GM19324 (cell line): ENCODE results near the gene FAM131C.

Experiments used
- ATAC-seq: cut with Tn5 transposase; IDR thresholded peaks from one replicate; pipeline ENCODE4 v1.9.1; 2021; ENCODE audit warnings: mild to moderate bottlenecking, moderate library complexity; ENCODE audit not compliant: unreplicated experiment, low FRiP score

FAM131C gene, protein sequence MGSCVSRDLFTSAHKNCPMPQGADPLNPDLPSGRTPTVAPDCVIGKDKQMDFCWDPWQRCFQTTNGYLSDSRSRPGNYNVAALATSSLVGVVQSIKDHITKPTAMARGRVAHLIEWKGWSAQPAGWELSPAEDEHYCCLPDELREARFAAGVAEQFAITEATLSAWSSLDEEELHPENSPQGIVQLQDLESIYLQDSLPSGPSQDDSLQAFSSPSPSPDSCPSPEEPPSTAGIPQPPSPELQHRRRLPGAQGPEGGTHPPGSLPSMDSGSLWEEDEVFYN

DNA sequence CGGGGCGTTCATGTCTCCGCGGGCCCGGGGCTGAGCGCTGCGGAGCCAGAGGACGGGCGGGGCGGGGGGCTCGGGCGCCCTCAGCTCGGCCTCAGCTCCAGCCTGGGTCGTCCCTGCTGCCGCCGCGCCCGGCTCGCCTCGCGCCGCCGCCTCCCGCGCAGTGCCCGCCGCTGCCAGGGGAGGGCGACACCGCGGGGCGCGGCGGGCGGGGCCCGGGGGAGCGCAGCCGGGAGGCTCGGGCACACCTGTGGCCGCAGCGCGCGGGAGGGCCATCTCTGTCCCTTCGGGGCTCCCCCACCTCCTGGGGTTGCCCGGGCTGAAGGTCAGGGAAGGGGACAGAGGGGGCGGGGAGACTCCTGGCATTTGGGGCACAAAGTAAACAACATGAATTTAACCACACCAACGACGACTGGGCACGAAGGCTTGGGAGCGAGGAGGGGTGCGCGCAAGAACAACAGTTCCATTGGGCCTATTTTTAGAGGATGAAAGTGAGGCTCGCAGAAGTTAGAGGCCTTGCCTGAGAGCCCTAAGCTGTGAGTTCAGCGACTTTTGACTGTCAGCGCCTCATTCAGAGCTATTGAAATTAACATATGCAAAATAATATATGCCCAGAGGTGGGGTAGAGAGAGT, at the start of gene FAM131C:
Gene FAM131C (minus strand): TSS at position 162 of the 630 bp plus-strand sequence. CDS start 209 bp downstream, outside the sequence.
- ATAC-seq: no peak

DNA sequence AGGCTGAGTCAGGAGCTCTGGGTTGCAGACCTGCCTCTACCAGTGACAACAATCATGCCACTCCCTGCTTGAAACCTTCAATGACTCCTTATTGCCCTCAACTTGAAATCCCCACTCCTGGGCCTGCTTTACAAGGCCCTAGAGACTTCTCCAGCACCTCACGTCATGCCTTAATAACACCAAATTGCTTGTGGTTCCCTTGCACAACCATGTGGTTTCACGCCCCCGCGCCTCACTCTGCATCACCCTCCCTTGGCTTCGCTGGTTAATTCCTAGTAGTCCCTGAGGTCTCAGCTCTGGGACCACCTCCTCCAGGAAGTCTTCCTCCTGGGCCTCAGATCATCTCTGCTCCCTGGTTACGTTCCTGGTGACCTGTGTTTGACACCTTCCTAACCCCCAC, 49.5 kb upstream of the FAM131C start:
- ATAC-seq: no peak

DNA sequence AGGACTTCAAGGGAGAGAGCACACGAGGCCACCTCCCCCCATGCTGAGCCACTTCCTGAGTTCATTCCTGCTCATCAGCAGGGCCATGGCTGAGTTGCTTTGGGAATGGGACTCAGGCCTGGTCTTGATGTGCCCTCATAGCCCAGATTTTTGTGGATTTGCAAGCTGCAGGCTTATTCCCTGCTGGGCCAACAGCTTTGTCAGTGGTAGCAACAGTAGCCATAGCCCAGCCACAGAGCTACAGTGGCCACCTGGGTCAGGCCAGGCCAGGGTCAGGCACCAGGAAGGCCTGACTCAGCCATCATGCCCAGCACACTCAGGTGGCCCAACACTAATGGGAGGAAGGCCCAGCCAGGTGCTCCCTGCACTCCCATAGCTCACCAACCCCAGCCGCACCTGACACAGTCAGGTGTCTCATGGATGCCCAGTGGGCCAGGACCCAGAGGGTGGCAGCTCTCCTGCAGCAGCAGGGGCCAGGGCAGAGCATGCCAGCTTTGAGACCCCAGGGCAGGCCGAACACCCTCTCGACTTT, 49.0 kb upstream of the FAM131C start:
- ATAC-seq: no peak

DNA sequence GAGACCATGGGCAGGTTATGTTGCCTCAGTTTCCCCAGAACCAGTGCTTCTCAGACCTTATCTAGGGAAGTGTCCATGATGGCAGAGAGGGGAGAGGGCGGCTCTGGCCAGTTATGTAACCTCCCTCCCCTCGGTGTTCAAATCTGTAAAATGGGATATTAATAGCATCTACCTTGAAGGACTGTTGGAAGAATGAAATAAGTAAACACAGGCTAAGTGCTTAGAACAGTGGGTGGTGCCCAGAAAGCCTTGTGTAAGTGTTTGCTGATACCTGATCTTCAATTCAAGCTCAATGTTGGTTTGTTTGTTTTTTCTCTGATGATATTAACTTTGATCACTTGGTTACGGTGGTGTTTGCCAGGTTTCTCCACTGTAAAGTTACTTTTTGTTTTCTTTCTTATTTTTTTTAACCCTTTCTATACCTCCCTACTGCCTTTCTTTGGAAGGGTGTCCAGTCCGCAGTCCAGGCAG, 47.5 kb upstream of the FAM131C start:
- no peak for ATAC-seq

DNA sequence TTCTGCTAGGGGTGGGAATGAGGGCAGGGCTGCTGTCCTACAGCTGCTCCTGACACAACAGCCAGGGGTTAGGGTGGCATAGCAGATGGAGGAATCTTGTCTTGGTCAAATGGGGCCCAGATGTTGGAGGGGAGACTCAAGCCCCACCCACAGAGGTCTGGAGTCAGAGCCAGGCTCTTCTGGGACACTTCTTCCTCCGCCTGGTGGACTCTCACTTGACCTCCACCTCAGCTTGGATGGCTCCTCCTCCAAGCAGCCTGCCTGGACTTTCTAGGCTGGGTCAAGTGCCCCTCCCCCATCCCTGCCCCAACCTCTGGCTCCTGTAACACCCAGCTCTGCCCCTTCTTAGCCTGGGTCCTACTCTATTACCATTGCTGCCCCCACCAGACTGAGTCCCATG, 47.0 kb upstream of the FAM131C start:
- ATAC-seq: no peak

DNA sequence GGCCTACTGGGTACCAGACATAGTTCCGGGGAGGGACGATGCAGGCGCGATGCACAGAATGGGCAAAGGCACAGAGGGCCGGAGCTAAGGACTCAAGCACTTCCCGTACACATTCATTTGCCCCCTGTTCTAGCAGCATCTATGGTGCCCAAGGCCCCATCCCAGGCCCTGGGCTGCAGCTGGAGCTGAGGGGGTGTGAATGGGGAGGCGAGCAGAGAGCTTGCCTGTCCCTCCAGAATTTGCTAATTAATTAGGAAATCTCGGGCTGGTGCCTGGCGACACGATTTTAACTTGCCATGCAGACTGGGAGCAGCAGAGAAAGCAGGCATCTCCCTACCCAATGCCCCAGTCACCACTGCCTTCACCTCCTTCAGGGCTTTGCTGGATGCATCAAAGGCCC, 46.5 kb upstream of the FAM131C start:
- no peak for ATAC-seq

DNA sequence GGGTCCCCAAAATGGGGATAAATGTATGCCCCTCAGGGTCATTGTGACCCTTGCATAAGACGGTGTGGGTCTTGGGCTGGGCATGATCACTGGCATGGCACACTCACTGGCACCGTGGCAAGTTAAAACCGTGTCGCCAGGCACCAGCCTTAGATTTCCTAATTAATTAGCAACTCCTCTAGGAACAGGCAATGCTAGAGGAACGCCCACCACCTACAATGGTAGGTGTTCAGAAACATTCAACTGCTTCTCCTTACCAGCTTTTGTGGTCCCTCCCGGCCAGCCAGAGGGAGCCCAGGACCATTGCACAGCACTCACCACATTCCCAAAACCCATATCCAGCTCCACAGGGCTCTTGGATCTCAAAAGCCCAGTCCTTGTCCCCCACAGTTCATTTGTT, 46.1 kb upstream of the FAM131C start:
- ATAC-seq: no peak

DNA sequence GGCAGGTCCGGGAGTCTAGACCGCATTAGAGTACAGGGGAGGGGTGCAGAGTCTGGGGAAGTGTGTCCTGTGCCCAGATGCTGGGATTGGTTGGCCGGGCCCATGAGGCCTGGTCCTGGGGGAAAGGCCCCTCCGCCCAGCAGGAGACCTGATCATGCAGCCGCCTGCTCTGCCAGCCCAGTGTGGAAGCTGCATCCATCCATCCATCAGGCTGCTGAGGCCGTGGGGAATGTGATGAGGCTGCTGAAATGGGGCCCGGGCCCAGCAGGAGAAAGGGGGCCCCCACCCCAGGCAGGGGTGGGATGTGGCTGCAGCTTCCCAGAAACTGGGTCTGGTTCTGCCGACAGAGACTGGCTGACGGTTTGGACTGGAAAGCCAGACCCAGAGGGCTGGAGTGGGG, 45.3 kb upstream of the FAM131C start:
- ATAC-seq: no peak

DNA sequence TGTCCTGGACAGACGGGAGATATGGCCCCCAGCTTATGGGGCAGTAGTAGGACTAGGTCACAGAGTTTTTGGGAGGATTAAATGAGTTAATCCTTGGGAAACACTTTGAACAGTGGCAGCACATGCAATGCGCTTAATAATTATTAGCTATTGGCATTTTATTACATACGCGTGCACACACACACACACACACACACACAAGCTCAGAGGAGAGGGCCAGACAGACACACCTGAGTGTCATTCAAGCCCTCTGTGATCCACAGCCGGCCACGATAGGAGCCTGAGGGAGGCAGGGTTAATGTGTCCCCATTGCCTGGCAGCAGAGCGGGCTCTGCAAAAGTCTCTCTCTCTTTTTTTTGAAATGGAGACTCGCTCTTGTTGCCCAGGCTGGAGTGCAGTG, 44.5 kb upstream of the FAM131C start:
- ATAC-seq: no peak

DNA sequence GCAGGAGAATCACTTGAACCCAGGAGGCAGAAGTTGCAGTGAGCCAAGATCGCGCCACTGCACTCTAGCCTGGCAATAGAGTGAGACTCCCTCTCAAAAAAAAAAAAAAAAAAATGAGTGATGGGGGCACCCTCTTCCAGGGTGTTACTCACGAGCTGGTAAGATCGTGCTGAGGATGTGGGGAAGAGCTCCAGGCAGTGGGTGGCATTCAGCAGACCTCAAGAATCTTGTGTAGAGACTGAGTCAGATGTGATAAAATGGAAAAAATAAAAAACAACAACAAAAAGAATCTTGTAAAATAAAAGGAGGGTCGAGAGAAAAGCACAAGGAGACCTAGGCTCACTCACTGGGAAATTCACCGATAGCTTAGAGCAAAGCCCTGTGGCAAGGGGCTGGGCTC, 43.9 kb upstream of the FAM131C start:
- no peak for ATAC-seq

DNA sequence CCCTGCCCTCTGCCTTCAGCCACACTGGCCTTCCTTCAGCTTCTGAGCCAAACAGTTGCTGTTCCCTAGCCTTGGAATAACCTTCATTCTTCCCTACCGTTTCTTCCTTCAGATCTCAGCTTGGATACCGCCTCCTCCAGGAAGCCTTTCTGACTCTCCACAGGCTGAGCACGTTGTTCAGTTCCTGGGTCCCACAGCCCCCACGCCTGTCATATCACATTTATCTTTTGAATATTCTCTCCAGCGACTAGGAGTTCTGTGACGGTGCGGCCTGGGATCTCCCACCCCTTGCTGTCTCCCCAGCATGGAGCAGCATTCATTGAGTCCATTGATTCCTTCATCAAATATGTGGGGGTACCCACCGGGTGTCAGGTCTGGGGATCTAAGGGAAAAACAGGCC, 43.2 kb upstream of the FAM131C start:
- no peak for ATAC-seq

DNA sequence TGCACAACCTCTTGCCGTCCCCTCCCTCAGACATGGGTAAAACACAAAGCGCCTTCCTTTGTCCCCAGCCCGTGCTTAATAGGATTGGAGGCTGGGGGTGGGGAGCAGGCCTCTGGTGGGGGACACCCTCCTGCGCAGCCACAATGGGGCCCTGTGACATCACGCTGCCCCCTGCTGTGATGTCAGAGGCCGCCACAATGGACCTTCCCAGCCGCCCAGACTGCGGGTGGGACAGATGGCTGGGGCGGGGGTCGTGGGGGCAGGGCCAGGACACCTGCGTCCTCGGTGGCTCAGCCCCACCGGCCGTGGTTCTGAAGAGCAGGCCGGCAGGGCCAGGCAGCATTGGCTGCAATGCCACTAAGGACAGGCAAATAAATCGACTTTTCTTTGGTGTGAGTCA, 42.6 kb upstream of the FAM131C start:
- no peak for ATAC-seq

DNA sequence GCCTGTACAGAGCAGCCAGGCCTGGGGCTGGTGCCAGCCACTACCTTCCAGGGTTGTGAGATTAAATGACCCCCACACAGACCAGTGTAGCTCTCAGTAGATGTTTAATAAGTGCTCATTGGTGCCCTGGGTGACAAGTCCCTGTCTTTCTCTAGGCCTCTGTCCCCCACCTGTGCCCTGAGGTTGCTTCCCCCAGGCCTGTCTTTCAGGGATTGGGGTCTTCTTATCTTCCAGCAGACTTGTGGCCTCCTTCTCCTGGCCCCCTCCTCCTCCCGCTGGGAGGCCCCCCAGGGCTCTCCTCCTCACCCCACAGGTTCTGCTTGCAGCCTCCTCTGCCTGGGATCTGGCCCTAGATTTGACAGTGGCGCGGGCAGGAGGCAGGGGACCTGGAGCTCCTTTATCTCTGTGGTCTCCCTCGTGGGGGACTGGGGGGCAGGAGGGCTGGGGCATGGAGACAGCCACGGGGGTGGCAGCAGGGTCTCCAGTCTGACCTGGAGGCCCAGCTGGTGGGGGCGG, 42.1 kb upstream of the FAM131C start:
- no peak for ATAC-seq

DNA sequence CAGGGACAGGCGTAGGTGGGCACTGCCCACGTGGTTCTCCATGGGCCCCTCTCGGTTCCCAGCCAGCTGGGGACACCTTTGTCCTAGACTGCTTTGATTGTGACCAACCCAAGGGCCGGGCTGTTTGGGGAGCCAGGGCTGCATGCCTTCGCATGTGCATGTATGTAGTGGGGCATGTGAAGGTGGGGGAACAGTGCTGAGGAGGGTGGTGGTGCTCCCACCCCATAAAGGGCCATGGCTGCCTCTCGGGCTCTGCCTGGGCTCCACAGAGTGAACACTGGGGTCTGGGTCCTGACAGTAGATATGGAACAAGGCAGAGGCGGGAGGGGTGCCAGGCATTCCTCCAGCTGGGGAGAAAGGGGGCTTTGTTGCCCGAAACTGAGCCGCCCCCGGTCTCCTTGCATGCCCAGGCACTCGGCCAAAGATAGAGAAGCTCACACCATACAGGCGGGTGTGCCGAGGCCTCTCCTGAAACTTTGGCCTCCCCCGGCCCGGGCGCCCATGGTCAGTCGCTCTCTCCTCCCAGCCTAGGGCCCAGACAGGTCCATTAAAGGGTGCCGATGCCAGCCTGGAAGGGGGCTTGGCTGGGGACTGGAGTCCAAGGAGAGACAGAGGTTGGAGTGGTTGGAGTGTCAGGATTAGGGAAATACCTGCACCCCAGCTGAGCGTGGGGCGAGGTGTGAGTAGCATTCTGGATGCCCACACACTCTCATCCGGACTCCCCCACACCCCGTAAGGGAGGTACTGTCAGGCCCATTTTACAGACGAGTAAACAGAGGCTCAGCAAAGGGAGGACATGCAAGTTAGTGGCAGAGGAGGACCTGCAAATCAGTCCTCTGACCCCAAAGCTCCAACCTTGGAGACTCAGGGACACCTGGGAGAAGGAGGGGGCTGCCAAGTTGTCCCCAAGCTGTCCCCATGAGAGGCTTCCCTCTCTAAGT, 41.3 kb upstream of the FAM131C start:
- ATAC-seq: no peak

DNA sequence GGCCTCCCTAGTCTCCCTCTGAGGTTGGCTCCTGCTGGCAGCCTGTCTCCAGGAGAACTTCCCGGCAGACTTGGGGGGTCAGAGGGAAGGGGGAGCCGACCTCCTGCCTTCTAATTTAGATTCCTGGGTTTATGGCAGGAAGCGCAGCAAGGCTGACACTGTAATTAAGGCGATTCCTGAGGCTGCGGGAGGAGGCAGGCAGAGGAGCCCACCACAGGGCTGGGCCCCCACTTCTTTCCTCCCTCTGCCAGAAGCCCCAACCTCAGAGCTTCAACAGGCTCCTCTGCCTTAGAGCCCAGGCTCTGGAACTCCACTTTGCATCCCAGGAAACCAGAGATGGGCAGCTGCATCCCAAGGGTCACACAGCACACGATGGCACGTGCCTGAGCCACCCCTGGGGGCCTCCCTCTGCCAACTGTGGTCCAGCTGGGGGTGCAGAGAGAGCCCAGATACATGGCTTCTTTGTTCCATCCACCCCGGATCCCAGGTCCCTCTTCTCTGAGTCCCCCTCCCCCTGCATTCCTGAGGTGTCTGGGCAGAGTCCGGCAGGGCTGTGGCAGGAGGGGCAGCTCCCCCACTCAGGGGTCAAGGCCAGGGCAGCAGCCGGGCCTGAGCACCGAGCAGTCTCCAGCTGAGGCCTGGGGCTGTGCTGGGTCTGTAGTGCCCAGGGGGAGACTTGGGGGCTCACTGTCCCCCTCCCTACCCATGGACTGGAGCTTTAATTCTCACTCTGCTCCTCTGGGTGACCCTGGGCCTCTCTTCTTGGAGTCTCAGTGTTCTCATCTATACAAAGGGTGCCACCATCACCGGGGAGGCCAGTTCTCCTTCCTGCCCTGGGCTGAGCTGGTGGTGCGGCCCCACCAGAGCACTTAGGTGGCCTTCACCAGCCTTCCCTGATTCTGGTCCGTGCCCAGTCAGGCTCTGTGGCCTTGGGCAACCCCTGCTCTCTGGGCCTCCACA, 39.4 kb upstream of the FAM131C start:
- ATAC-seq: no peak

DNA sequence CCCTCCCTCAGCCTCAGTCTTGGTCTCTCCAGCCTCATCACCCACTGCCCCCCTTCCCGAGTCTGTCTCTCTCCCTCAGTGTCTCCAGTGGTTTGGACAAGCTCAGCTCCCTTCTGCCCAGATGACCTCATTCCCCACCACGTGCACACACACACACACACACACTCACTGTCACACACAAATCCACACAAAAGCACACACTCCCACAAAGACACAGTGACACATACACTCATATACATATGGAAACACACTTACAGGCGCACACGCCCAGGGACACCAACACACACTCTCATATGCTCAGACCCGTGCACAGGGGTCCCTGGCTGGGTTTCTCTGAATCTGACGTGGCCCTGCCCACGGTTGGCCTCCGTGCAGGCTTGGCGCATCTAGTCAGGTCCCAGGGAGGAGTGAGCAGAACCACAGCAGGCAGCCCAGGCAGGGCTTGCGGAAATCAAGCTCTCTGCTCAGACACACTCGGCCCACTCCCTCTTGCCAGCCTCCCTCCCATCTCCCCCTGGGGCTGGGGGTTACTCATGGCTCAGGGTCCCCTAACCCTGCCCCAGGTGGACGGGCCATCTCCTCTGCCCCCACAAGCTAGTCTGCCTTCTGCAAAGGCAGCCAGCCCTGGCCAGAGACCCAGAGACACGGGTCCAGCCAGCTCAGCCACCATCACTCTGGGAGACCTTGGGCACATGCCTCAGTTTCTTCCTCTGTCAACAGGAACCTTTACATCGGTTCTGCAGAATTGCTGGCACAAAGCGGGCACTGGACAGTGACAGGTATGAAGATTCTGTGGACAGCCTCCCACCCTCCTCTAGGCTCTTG, 38.5 kb upstream of the FAM131C start:
- ATAC-seq: no peak

DNA sequence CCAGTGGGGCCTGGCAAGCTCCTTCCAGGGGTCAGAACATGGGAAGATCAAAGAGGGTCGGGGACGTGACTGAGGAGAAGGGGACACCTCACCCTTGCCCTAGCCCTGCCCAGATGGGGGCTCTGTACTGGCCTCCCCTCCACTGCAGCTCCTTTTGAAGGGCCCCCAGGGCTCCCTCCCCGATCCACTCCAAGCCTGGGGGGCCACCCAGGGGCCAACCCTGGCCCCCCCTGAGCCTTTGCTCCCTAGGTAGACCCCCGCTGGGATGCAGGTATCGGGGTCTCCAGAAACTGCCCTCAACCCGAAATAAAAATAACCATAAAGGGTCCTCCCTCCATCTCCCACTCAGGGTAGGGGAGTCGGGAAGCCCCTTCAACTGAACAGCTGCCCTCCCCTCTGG, 37.4 kb upstream of the FAM131C start:
- no peak for ATAC-seq

DNA sequence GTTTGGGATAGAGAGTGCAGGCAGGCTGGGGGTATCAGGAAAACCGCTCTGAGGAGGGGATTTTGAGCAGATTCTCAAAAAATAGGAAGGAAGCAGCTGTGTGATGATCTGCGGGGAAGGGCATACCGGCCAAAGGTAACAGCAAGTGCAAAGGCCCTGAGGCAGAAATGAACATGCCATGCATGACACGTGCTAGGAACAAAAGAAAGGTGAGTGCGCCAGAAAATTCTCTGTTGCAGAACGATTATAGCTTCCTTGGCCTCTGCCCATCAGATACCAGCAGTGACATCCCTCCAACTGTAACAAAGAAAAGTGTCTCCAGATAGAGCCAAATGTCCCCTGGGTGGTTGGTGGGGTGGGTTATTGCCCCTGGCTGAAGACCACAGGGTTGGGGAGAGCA, 37.0 kb upstream of the FAM131C start:
- no peak for ATAC-seq

DNA sequence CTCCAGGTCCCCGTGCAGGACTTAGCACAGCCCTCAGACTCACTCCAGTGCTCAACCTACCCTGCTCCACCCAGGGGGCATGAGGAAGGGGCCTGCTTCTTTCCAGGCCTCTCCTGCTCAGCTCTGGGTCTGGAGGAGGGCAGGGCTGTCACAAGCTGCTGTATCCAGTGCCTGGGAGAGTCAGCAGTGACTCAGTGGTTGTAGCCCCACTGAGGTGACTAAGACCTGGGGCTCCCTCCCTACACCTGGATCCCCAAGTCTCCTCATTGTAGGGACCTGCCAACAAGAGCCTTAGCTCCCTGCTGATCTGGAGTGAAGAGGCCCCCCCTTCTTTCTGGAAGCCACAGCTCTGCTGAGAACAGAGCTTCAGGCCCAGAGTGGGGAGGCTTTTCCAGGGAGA, 36.1 kb upstream of the FAM131C start:
- no peak for ATAC-seq
